Mucosa of stomach (tissue), 1 donor: Measurements from ENCODE around the gene PROX1.

Source experiments
- H3K27me3 ChIP-seq: one replicate; pipeline ENCODE4 v1.7.0; 2013; ENCODE audit warnings: mild to moderate bottlenecking, low read length; ENCODE audit not compliant: control insufficient read depth, insufficient read depth
- H3K36me3 ChIP-seq: one replicate; pipeline ENCODE4 v1.7.0; 2013; ENCODE audit warnings: low read length; ENCODE audit not compliant: control insufficient read depth, insufficient read depth
- H3K4me1 ChIP-seq: one replicate; pipeline ENCODE4 v1.7.0; 2013; ENCODE audit warnings: mild to moderate bottlenecking, low read length; ENCODE audit not compliant: control insufficient read depth, insufficient read depth
- H3K4me3 ChIP-seq: one replicate; pipeline ENCODE4 v1.7.0; 2013; ENCODE audit warnings: low read length
- H3K9ac ChIP-seq: one replicate; pipeline ENCODE4 v1.7.0; 2013; ENCODE audit warnings: mild to moderate bottlenecking, low read length, moderate library complexity
- H3K9me3 ChIP-seq: one replicate; pipeline ENCODE4 v1.7.0; 2013; ENCODE audit warnings: mild to moderate bottlenecking, low read length, moderate library complexity; ENCODE audit not compliant: control insufficient read depth
- donor health status: Pancreatic carcinoma.

The PROX1 gene

DNA sequence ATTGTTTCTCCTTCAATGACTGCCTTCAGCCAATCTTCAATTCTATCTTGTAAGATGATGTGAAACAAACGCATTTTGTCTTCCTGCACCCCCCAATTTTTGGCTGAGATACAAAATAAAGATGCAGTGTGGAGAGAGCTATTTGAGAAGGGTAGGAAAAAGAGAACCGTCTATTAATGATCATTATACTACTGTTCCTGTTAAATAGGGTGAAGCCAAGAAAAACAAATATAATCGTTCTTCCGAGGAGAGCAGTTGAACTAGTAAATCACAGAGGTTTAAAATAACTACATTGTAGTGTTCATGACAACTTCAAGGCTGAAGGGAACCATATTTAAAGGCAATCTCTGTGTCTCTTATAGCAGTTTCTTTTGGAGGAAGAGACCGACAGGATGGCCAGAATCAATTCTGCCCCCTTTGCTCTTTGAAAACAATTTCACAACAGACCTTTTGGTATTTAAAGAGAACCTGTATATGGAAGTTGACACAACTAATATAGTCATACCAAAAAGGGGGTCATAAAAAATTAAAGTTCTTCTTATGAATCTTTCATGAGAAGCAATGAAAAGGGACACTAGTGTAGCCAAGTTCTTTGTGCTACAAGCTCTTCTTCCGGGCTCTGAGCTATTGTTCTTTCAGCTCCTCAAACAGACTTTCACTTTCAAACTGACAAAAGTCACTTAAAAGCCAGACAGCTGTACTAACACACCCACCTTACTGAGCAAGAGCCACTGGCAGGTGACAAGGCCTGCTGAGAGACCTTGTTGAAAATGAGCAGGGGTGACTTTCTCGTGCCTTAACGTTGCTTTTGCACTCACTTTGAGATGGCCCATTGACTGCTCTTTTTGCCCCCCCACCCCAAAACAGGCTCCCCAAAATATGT is 30.9 kb downstream of the PROX1 start:
- no peaks in the 10 kb centered on the region for H3K27me3 ChIP-seq
- no peaks in the 10 kb centered on the region for H3K4me1 ChIP-seq
- no peak overlapping the region for H3K9ac ChIP-seq
- no peak overlapping the region for H3K4me3 ChIP-seq
- H3K9me3 ChIP-seq: no peaks in the 10 kb centered on the region
- H3K36me3 ChIP-seq: no peaks in the 10 kb centered on the region

DNA sequence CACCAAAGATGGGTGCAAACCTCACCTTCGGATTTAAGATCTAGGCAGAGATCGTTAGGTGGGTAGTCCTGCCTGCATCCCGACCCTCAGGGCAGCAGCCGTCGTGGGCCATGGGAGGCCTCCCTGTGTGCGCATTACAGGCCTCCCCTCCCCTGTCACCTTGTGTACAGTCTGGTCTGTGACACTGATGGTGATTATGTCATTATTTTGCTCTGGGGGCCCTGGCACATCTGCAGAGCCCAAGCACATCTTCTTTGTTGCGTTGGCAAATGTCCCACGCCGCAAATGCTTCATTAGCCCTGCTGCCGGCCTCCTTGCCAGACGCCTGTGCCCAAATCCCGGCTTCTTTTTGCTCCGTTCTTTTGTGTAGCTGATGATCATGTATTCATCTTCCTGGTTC is 31.7 kb downstream of the PROX1 start:
- Histone ChIP-seq H3K9me3 (no peaks in the 10 kb centered on the region), H3K4me1 (no peaks in the 10 kb centered on the region), H3K36me3 (no peaks in the 10 kb centered on the region), H3K4me3 (no peak overlapping the region), H3K27me3 (no peaks in the 10 kb centered on the region), H3K9ac (no peak overlapping the region)

DNA sequence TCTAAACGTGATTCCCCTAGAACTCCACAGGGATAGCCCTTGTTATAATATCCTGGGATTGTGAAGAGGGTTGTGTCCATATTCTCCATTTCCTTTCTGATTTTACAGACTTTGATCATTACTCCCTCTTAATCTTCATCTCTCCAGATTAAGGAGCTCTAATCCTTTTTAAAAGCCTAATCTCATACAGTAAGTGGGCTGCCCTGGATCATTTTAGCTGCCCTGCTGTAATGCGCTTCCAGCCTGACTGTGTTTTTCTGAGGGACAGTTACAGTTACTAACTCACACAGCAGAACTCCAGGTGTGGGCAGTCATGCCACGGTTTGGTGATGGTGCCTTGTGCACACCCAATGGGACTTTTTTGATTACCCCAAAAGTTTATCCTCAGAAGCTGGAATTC is 33.5 kb downstream of the PROX1 start:
- Histone ChIP-seq H3K36me3 (no peaks in the 10 kb centered on the region), H3K9ac (no peak overlapping the region), H3K27me3 (no peaks in the 10 kb centered on the region), H3K4me1 (no peaks in the 10 kb centered on the region), H3K4me3 (no peak overlapping the region), H3K9me3 (no peaks in the 10 kb centered on the region)

DNA sequence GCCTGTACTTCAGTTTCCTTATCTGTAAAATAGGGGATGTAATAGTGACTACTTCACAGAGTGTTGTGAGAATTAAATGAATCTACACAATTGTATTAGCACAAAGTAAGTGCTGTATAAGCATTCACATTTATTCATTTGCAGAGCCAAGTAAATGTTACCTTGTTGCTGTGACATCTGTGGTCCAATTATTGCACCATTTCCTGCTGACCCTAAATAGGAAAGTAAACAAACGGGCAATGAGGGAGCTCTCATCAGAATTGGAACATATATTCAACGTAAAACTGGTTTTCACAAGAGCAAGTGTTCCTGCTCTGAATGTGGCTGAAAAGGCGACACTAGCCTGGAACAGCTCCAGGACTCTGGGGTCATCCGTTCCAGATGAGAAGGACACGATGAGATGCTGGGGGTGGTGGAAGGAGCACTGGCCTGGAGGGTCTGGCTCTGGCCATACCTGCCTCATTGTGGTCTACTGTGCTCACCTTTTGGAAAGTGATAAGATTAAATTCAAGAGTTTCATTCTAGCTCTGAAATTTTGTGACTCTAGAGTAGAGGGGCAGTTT is 34.5 kb downstream of the PROX1 start:
- Histone ChIP-seq H3K9me3 (no peaks in the 10 kb centered on the region), H3K4me3 (no peak overlapping the region), H3K27me3 (no peaks in the 10 kb centered on the region), H3K36me3 (no peaks in the 10 kb centered on the region), H3K9ac (no peak overlapping the region), H3K4me1 (no peaks in the 10 kb centered on the region)

DNA sequence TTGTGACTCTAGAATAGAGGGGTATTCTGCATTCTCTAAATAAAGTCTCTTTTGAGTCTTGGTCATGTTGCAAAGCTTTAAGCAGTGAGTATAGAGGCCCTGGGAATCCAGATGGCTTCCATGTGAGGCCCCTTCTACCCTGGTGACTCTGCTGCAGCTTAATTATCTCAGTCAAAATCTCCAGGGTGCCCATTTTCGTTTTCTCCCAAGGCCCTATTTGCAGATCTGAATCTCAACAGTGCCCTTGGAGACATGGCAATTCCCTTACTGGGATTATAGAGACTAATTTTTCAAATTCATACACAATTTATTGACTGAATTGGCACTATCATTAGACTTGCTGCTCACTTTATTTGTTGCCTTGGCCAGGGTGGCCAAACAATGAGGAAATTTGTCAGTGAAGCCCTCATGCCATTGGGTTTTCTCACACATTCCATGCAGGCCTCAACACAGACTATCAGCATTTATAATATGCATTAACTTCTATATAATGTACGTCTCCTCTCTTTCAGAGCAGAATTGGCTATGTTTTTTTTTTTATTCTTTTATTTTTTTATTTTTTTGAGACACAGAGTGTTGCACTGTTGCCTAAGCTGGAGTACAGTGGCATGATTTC is 35.1 kb downstream of the PROX1 start:
- no peaks in the 10 kb centered on the region for H3K27me3 ChIP-seq
- H3K9ac ChIP-seq: no peak overlapping the region
- no peaks in the 10 kb centered on the region for H3K4me1 ChIP-seq
- no peaks in the 10 kb centered on the region for H3K36me3 ChIP-seq
- no peak overlapping the region for H3K4me3 ChIP-seq
- H3K9me3 ChIP-seq: no peaks in the 10 kb centered on the region

DNA sequence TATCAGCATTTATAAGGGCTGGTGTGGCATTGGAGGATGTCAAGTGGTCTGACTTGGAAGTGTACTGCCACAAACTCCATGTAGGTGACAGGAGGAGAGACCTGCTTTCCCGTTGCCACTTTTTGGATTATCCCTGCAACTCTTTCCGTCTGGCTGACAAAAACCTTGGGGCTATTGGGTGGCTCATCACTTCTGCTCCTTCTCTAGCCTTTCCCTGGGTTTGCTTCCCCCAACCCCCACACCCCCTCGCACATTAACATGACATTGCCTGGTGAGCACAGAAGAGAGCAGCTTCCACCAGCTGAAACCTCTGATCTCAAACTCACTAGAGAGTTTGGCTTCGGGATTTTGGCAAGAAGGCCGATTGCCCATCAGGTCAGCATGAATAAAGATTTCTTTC is 39.2 kb downstream of the PROX1 start:
- H3K9me3 ChIP-seq: no peaks in the 10 kb centered on the region
- no peak overlapping the region for H3K9ac ChIP-seq
- no peaks in the 10 kb centered on the region for H3K4me1 ChIP-seq
- no peaks in the 10 kb centered on the region for H3K27me3 ChIP-seq
- H3K4me3 ChIP-seq: no peak overlapping the region
- no peaks in the 10 kb centered on the region for H3K36me3 ChIP-seq

DNA sequence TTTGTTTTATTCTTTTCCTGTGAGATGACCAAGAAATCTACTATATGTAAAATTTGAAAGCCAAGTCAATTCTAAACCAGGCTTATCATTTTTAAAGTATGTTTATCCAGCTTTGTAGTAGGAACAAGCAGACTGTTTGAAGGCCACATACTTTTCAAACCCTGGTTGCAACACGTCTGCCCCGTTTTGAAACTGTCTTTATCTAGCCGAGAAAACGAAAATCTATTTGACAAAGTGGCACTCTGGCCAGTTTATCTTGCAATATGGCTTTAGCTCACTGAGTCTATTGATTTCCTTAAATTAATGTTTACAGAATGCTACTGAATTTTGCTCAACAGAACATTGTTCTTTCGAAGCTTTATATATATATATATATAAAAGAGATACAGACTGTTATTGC is 39.7 kb downstream of the PROX1 start:
- H3K4me3 ChIP-seq: no peak overlapping the region
- no peaks in the 10 kb centered on the region for H3K9me3 ChIP-seq
- no peak overlapping the region for H3K9ac ChIP-seq
- H3K36me3 ChIP-seq: no peaks in the 10 kb centered on the region
- H3K27me3 ChIP-seq: no peaks in the 10 kb centered on the region
- H3K4me1 ChIP-seq: no peaks in the 10 kb centered on the region

DNA sequence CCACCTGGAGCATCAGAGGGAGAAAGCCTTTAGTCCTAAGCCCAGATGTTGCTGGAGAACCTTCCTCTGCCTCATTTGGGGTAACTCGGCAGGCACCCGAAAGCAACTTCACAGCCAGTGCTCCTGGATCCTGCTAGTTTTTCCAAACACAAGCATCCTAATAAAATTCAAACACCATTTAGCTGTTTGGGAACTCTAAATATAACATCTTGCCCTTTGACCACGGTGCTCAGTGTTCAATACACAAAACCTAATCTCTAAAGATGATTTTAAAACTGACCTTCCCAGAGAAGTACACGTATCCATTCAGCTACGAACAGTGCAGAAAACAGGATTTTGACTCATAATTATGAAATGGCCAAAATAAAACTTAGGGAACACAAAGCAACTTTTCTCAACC is 40.3 kb downstream of the PROX1 start:
- no peaks in the 10 kb centered on the region for H3K4me1 ChIP-seq
- H3K27me3 ChIP-seq: no peaks in the 10 kb centered on the region
- H3K4me3 ChIP-seq: no peak overlapping the region
- H3K9ac ChIP-seq: no peak overlapping the region
- H3K9me3 ChIP-seq: no peaks in the 10 kb centered on the region
- H3K36me3 ChIP-seq: no peaks in the 10 kb centered on the region

DNA sequence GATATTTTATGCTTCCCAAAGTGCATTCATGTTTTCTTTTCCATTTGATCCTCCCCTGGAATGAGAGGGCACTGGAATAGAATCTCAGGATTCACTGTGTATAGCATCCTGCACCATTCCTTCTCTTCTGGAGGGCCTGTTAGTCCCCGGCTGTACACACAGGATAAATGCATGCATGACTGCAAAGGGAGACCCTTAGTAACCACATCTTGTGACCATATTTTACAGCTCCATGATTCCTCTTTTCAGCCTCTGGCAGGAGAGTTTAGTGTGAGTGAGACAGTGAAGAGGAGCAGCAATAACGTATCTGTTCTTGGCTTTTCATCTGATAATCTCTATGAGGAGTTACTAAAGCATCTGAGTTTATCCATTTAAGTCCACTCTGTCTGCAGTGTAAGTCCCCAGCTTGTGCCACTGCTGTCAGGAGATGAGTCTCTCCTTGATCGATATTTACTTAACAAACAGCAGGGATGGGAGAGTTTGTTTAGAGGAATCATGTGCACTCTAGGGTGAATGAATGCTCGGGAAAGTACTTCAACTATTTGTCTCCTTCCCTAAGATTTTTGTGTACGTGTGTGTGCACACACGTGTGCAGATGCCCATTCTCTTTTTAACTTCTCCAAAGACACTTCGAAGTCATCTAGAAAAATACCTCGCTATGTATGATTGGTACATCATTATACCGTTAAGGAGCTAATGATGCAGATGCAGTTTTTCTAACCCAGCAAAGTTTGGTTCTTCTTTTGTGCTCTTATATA is 41.1 kb downstream of the PROX1 start:
- no peaks in the 10 kb centered on the region for H3K27me3 ChIP-seq
- no peaks in the 10 kb centered on the region for H3K9me3 ChIP-seq
- H3K9ac ChIP-seq: no peak overlapping the region
- no peaks in the 10 kb centered on the region for H3K36me3 ChIP-seq
- no peaks in the 10 kb centered on the region for H3K4me1 ChIP-seq
- no peak overlapping the region for H3K4me3 ChIP-seq

DNA sequence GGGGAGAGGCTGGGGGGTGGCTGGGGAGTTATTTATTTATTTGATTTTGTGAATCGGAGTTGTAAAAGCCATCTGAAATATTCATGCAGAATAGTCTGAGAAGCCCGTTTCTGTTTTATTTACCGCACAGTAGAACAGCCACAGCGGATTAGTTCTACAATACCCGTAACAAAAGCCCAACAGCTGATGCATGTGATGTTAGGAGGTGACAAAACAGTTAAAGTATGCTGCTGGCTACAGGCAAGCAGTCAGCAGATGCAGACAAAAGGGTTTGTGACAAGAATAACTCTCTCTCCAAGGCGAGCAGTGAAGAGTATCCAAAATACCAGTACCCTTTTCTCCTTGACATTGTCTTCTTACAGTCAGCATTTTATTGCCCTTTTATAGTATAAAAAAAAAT is 42.0 kb downstream of the PROX1 start:
- Histone ChIP-seq H3K4me3 (no peak overlapping the region), H3K4me1 (no peaks in the 10 kb centered on the region), H3K36me3 (no peaks in the 10 kb centered on the region), H3K9me3 (no peaks in the 10 kb centered on the region), H3K9ac (no peak overlapping the region), H3K27me3 (no peaks in the 10 kb centered on the region)

DNA sequence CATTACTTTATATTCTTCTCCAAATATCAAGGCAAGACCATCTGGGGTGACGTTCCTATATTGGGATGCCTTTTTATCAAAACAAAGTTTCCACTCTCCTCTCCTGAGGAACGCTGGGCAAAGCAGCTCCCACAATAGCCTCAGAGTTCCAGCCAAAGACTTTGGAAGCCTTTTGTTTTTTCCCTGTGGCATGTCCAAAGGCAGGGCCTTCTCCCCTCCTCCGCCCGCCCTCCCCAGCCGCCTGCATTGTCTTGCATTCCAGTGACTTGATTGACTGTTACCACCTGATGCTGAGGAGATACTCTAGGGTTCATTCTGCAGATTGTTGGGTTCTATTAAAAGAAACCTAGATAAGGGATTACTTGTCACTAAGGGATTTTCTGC is 43.5 kb downstream of the PROX1 start:
- H3K9me3 ChIP-seq: no peaks in the 10 kb centered on the region
- no peaks in the 10 kb centered on the region for H3K27me3 ChIP-seq
- H3K9ac ChIP-seq: no peak overlapping the region
- H3K4me1 ChIP-seq: no peaks in the 10 kb centered on the region
- no peak overlapping the region for H3K4me3 ChIP-seq
- H3K36me3 ChIP-seq: no peaks in the 10 kb centered on the region

DNA sequence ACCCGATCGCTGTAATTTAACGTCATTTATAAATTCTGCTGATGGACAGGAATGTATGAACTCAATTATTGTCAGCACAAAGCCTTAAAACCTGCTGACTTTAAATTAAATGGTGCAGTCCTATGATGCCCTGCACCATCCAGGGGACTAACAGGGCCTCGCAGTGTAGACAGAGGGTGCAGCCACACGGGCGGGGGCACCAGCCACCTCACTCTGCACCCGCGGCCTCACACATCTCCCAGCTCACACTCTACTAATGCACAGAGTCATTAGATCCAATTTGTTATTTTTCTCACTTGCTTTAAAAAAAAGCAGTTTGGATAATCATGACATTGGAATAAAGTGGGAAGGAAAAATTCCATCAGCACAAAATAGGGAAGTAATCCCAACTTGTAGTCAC is 49.7 kb downstream of the PROX1 start:
- no peak overlapping the region for H3K4me3 ChIP-seq
- H3K27me3 ChIP-seq: no peaks in the 10 kb centered on the region
- no peak overlapping the region for H3K9ac ChIP-seq
- H3K4me1 ChIP-seq: no peaks in the 10 kb centered on the region
- H3K36me3 ChIP-seq: no peaks in the 10 kb centered on the region
- no peaks in the 10 kb centered on the region for H3K9me3 ChIP-seq
